NB4 (cell line): ENCODE results near the gene BRICD5.

Experiments used
- CTCF ChIP-seq: IDR thresholded peaks from one replicate; pipeline ENCODE4 v1.5.1; 2012; ENCODE audit warnings: low read depth, low read length
- MAX ChIP-seq: IDR thresholded peaks from 2 replicates; pipeline ENCODE4 v1.6.1; 2011; ENCODE audit warnings: low read depth, low read length
- MYC ChIP-seq: IDR thresholded peaks from 2 replicates; pipeline ENCODE4 v1.6.1; 2011; ENCODE audit warnings: low read depth, low read length
- POLR2A ChIP-seq: IDR thresholded peaks from 2 replicates; pipeline ENCODE4 v1.6.1; 2011; ENCODE audit warnings: mild to moderate bottlenecking; ENCODE audit not compliant: insufficient read length; ENCODE audit errors: extremely low read depth

DNA sequence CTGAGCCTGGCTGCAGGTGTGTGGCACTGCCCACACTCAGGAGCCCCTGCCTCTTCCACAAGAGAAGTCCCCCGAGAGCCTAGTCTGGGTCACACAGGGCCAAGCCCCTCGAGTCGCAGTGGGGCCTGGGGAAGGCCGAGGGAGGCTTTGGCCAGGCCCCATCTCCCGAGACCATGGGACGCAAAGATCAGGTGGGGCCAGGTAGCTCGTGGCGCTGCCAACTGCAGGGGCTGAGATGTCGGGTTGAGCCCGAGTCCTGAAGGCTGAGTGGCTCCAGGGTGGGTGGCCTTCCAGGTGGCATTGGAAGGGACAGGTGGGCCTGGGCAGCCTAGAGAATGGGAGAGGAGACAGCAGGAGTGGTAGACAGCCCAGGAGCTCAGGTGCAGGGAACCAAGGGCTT, 48.8 kb downstream of the BRICD5 start:
- TF ChIP-seq MAX: no peak
- TF ChIP-seq MYC: no peak
- TF ChIP-seq CTCF: no peak
- no peak for TF ChIP-seq POLR2A
